PC-9 (cell line): ENCODE measurements around the gene MALAT1. TPM values are rescaled to one million over a fixed set of nuclear protein-coding genes. Genes with fewer than 3 reads are reported as not detected.

Experiments used
- BruUV-seq: library from RNA; stranded (reverse); fragments of 400-500 nt; replicated peaks from 2 replicates; lab custom pipeline; 2021; lab: Mats Ljungman, UMichigan
- CTCF ChIA-PET: fragments of 300-600 bp; sonication (Branson Sonifier 250); formaldehyde crosslinking; loops from one replicate; lab custom pipeline; 2022; ENCODE audit warnings: antibody characterized with exemption; lab: Charles Lee
- POLR2A ChIA-PET: fragments of 300-600 bp; sonication (Branson Sonifier 250); formaldehyde crosslinking; loops from one replicate; lab custom pipeline; 2022; ENCODE audit warnings: antibody characterized with exemption; ENCODE audit not compliant: unreplicated experiment; lab: Charles Lee
- DNase-seq, 2 experiments: peaks; one replicate each; pipeline versions ENCODE4 v3.0.0 to v3.0.0-alpha.2; 2015 to 2022; ENCODE audit warnings: mixed read lengths in 1 of 2
- H2AFZ ChIP-seq: fragments of 200-600 bp; sonication (generic); 2 replicates; pipeline ENCODE4 v1.8.1; 2017; ENCODE audit warnings: antibody characterized with exemption
- H3F3A ChIP-seq: fragments of 200-600 bp; sonication (generic); 2 replicates; pipeline ENCODE4 v1.8.1; 2017; ENCODE audit warnings: antibody characterized with exemption, mild to moderate bottlenecking, low read depth; ENCODE audit not compliant: insufficient read depth
- H3K27ac ChIP-seq: fragments of 200-600 bp; sonication (generic); 2 replicates; pipeline ENCODE4 v1.6.1; 2016; ENCODE audit warnings: mixed run types
- H3K27me3 ChIP-seq: fragments of 200-600 bp; sonication (generic); 2 replicates; pipeline ENCODE4 v1.6.1; 2016; ENCODE audit warnings: low read depth, mixed run types; ENCODE audit not compliant: insufficient read depth
- H3K36me3 ChIP-seq: fragments of 200-600 bp; sonication (generic); 2 replicates; pipeline ENCODE4 v1.6.1; 2016; ENCODE audit warnings: low read depth, mixed run types
- H3K4me1 ChIP-seq: fragments of 200-600 bp; sonication (generic); replicated peaks from 2 replicates; pipeline ENCODE4 v1.6.1; 2016; ENCODE audit warnings: mixed run types; ENCODE audit not compliant: insufficient read depth
- H3K4me2 ChIP-seq: fragments of 200-600 bp; sonication (generic); 2 replicates; pipeline ENCODE4 v1.6.1; 2017; ENCODE audit warnings: mixed run types
- H3K4me3 ChIP-seq: fragments of 200-600 bp; sonication (generic); 2 replicates; pipeline ENCODE4 v1.6.1; 2016; ENCODE audit warnings: mixed run types
- H3K79me2 ChIP-seq: fragments of 200-600 bp; sonication (generic); 2 replicates; pipeline ENCODE4 v1.6.1; 2017; ENCODE audit warnings: low read depth, mixed run types
- H3K9me2 ChIP-seq: fragments of 200-600 bp; sonication (generic); 2 replicates; pipeline ENCODE4 v1.8.1; 2017; ENCODE audit warnings: mild to moderate bottlenecking; ENCODE audit not compliant: insufficient read depth
- H3K9me3 ChIP-seq: fragments of 200-600 bp; sonication (generic); 2 replicates; pipeline ENCODE4 v1.8.1; 2016; ENCODE audit warnings: low read depth; ENCODE audit not compliant: insufficient read depth
- H4K20me1 ChIP-seq: fragments of 200-600 bp; sonication (generic); 2 replicates; pipeline ENCODE4 v1.8.1; 2017; ENCODE audit not compliant: insufficient read depth
- EZH2 ChIP-seq: fragments of 200-600 bp; sonication (generic); IDR thresholded peaks from 2 replicates; pipeline ENCODE4 v1.8.0; 2017; ENCODE audit warnings: antibody characterized with exemption, low read depth
- intact Hi-C: fragments of 100-400 bp; cut with micrococcal nuclease; formaldehyde crosslinking; loops from one replicate; pipeline ENCODE4 v1.10.0; 2022; ENCODE audit not compliant: unreplicated experiment
- total RNA-seq: library from RNA; stranded (reverse); gene quantifications from 2 replicates; pipeline ENCODE4 v1.2.3, GENCODE V29; 2021
- TF ChIP-seq, protein P1 (sequence below): fragments of 200-600 bp; sonication (generic); conservative IDR thresholded peaks from 2 replicates; pipeline ENCODE4 v1.6.1; 2017; ENCODE audit warnings: mixed run types, antibody characterized with exemption, mild to moderate bottlenecking, moderate library complexity

The MALAT1 gene
- total RNA-seq, 1 experiment from 2014 or later = 6,494 TPM

DNA sequence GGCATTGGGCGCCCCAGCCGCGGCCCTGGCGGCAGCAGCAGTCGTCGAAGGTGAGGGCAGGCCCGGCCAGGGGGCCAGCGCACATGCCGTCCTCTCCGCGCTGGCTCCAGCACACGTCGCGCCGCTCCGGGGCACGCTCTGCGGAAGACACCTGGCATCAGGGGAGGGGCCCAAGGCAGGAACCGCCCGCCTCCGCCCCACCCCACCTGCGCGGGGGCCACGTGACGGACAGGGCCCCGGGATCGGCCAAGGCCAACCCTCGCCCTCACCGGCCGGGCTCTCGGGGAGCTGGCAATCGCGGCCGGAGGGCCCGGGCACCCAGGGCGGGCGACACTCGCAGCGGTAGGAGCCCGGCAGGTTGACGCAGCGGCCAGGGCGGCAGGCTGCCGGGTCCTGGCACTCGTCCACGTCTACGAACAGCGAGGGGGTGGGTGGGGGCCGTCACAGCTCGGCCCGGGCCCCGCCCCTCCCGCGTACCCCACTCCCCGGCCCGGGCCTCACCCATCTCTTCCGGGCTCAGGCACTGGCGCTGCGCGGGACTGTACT lies 41.0 kb downstream of the MALAT1 start:
- intact Hi-C loops = loop anchor here (1.0 kb wide), 2 partner anchors 15 to 75 kb away; partner anchors contain the start of genes PCNX3 and SCYL1
- BruUV-seq = no TSS peak
- Histone ChIP-seq H3K27ac (no peak overlapping the region), H3K9me3 (no peaks in the 10 kb centered on the region), H3F3A (peaks cover 81% of the 10 kb centered on the region), H3K4me3 (no peak overlapping the region), H3K4me1 (peaks cover 17% of the 10 kb centered on the region), H2AFZ (no peak overlapping the region), H4K20me1 (peaks cover 22% of the 10 kb centered on the region), H3K4me2 (no peak overlapping the region), H3K27me3 (no peaks in the 10 kb centered on the region), H3K36me3 (peaks cover 10% of the 10 kb centered on the region), H3K79me2 (no peaks in the 10 kb centered on the region), H3K9me2 (no peaks in the 10 kb centered on the region)
- POLR2A ChIA-PET = interaction anchor here (0.5 to 0.6 kb wide), 2 partner anchors 32 to 33 kb away, joined by 3 to 14 read pairs; partner anchors contain the start of gene FAM89B
- CTCF ChIA-PET = interaction anchor here (0.6 to 2.4 kb wide), 3 partner anchors 32 to 180 kb away, joined by 4 to 25 read pairs (median 4); partner anchors contain the start of genes FAM89B and ZNRD2
- TF ChIP-seq, protein P1, sequence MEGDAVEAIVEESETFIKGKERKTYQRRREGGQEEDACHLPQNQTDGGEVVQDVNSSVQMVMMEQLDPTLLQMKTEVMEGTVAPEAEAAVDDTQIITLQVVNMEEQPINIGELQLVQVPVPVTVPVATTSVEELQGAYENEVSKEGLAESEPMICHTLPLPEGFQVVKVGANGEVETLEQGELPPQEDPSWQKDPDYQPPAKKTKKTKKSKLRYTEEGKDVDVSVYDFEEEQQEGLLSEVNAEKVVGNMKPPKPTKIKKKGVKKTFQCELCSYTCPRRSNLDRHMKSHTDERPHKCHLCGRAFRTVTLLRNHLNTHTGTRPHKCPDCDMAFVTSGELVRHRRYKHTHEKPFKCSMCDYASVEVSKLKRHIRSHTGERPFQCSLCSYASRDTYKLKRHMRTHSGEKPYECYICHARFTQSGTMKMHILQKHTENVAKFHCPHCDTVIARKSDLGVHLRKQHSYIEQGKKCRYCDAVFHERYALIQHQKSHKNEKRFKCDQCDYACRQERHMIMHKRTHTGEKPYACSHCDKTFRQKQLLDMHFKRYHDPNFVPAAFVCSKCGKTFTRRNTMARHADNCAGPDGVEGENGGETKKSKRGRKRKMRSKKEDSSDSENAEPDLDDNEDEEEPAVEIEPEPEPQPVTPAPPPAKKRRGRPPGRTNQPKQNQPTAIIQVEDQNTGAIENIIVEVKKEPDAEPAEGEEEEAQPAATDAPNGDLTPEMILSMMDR = no peak
- TF ChIP-seq EZH2 = no peak
- no peak for DNase-seq

DNA sequence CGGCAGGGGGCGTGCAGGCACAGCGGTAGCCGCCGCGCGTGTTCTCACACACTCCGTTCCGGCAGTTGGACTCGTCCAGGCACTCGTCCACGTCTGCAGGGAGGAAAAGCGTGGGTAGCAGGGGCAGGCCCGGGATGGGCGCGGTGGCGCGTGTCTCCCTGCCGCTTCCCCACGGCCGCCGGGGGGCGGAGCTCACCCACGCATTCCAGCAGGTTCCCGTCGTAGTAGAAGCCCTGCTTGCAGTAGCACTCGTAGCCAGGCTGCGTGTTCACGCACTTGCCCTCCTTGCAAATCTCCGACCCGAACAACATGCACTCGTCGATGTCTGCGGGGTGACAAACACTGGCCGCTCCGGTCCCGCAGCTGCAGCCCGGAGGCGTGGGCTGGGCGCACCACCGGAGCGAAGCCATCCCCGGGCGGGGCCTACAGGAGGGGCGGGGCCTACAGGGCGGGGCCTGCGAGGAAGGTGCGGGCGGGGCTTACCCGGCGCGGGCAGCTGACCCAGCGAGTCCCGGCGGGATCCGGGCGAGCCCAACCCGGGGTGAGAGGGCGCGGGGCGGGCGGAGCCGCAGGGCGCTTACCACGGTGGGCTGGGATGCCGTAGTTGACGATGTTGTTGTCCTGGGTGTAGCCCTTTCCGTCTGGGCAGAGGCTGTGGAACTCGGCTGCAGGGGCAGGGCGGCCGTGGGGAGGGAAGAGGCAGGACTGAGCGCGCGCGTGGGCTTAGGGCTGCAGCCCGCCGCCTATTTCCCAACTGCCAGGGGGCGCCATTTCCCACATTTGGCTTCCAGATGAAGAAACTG lies 41.6 kb downstream of the MALAT1 start:
- TF ChIP-seq, protein P1 = peak; percentile 95
- no peak for TF ChIP-seq EZH2
- no TSS peak for BruUV-seq
- ChIA-PET POLR2A (interaction anchor here (0.5 to 1.3 kb wide), 4 partner anchors 32 to 169 kb away, joined by 3 to 14 read pairs (median 4); partner anchors contain the start of gene FAM89B), CTCF (interaction anchor here (0.6 to 2.4 kb wide), 7 partner anchors 15 to 210 kb away, joined by 3 to 25 read pairs (median 4); partner anchors contain the start of genes FAM89B and ZNRD2)
- Histone ChIP-seq H3K9me2 (no peaks in the 10 kb centered on the region), H3K9me3 (no peaks in the 10 kb centered on the region), H3K27ac (no peak overlapping the region), H3K4me3 (peak overlapping the region; percentile 46; the same call in 1 of the 2 replicates), H2AFZ (no peak overlapping the region), H3F3A (peaks cover 86% of the 10 kb centered on the region), H3K27me3 (no peaks in the 10 kb centered on the region), H4K20me1 (peaks cover 22% of the 10 kb centered on the region), H3K4me2 (peak overlapping the region; percentile 69), H3K36me3 (peaks cover 15% of the 10 kb centered on the region), H3K4me1 (peaks cover 17% of the 10 kb centered on the region), H3K79me2 (no peaks in the 10 kb centered on the region)
- intact Hi-C loops = loop anchor here (1.0 kb wide), 4 partner anchors 15 to 75 kb away; partner anchors contain the start of genes PCNX3, SCYL1 and ZNRD2
- DNase-seq = peak; percentile 66 to 90
